Keratinocyte (primary cell): ENCODE data around the gene MAP1LC3B.

Source experiments
- CTCF ChIP-seq, 3 experiments: IDR thresholded peaks in 1 of 3; conservative IDR thresholded peaks in 1 of 3; optimal IDR thresholded peaks in 1 of 3; 2 replicates in 2 of 3; 3 replicates in 1 of 3; pipeline versions ENCODE3 to v1.5.1; 2011; ENCODE audit warnings: low read length in 3 of 3, mild to moderate bottlenecking in 3 of 3, moderate library complexity in 2 of 3, control low read depth in 1 of 3, inconsistent platforms in 1 of 3; ENCODE audit not compliant: insufficient read depth in 2 of 3; ENCODE audit errors: extremely low read depth in 1 of 3
- EZH2 ChIP-seq: IDR thresholded peaks from one replicate; pipeline ENCODE4 v1.6.1; 2012; ENCODE audit warnings: inconsistent platforms, mild to moderate bottlenecking, low read length, moderate library complexity

- no peak for TF ChIP-seq CTCF (optimal IDR thresholded peaks at IDR 0.05 in 1 of 3, IDR thresholded peaks at IDR 0.05 in 1 of 3, conservative IDR thresholded peaks at IDR 0.05 in 1 of 3; ENCODE audit: extremely low read depth in 1 of 3, insufficient read depth in 2 of 3, low read length in 3 of 3)
- no peak for TF ChIP-seq EZH2
These were observed 49.0 kb upstream of the MAP1LC3B start for GRCh38 chr16:87342978-87343752.
